GM18870 (cell line): ENCODE data around the gene MCC.

Experiments used
- ATAC-seq: cut with Tn5 transposase; IDR thresholded peaks from one replicate; pipeline ENCODE4 v1.9.1; 2021; ENCODE audit warnings: moderate library complexity; ENCODE audit not compliant: unreplicated experiment

The MCC gene

DNA sequence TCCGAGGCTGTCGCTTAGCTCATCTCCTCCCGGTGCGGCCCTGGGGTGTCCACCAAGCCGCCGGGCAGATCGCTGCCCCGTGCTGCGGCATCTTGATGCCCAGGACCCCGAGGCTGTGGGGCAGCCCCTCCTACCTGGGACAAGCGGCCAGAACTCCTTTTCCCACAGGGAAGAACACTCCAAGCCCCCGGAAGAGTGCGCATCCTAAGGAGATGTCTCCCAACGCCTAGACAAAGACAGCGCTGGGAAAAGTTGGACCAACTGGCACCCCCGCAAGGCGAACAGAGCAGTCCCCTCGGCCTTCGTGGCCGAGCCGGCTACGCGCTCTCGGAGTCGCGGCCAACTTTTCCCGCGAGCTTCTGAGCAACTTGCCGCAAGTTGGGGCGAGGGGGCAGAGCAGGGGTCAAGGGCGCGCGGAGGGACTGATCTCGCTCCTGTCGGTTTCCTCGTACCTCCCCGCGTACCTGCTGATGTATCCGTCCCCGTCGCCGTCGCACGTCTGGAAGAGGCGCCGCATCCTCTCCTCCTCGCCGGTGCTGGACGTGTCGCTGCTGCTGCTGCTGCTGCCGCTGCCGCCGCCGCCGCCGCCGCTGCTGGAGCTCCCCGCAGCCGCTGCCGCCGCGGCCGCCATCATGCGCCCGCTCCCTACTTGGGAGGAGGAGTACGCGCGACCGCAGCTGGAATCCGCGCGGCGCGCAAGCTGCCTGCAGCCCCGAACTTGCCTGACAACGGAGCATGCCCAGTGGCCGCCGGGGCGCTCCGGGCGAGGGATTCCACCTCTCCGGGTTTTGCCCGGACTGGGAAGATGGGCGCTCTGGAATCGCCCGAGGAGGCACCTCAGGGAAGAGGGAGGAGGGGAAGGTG is at the start of gene MCC:
TSS of gene MCC (minus strand) at position 673 of the 864 bp plus-strand sequence.
- ATAC-seq: no peak

DNA sequence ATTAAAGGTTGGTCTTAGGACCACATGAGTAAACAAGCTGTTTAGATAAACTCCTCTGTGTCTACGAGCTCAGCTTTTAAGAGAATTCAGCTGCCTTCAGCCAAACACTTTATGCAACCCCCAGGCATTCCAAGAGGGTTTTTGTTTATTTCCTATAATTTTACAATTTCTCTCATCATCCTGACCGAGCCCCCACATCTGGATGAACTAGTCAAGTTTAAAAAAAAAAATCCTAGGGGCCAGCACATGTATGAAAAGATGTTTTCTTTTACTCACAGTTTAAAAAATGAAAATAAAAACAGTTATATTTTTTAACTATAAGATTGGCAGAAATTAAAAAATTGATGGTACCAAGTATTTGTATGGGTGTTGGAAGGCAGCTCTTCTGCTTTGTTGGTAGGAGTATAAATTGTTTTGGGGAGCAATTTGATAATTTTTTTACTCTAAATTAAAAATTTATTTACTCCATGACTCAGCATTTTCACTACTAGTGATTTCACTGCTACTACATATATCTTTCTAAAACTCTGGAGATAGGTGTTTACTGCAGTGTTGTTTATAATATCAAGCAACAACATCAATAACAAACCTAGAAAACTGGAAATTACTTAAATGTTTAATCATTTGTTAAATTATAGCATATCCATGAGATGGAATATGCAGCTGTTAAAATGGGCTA is 43.4 kb upstream of the MCC start:
- no peak for ATAC-seq

DNA sequence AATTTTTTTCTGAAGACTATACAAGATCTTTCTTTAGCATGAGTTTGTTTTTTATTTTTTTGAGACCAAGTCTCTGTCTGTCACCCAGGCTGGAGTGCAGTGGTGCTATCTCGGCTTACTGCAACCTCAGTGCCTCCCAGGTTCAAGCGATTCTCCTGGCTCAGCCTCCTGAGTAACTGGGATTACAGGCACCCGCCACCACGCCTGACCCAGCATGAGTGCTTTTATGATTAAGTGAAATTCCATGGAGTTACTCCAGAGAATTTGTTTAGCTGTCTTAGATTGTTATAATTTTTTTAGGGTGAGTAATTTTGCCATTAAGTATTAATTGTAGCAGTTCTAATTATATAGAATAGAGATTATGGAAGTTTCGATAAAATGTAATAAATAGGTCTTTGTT is 39.5 kb upstream of the MCC start:
- no peak for ATAC-seq

DNA sequence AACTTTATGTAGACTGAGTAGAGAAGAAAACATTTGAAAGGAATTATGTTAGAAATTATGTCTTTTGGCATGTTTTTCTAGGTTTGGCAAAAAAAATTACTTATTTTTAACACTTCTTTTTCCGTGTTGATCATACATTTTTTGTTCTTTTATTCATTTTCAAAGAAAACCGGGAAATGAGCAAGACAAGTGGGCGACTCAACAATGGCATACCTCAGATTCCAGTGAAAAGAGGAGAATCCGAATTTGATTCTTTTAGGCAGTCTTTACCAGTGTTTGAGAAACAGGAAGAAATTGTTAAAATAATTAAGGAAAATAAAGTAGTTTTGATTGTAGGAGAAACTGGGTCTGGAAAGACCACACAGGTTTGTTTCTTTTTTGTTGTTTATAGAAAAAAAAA is 38.2 kb upstream of the MCC start:
- no peak for ATAC-seq

DNA sequence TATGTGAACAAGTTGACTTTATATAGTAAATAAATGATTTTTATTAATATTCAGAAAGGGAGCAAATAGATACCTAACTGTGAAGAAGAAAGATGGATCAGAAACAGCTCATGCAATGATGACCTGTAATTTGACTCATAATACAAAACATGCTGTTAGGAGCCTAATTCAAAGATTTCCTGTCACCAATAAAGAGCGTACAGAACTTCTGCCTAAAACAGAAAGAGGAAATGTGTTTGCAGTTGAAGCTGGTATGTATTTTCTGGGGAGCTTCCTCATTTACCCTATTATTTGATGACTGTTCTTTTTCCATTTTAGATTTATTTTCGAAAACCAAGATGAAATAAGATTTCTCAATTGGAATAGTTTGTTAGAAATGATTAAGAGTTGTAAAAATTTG is 36.7 kb upstream of the MCC start:
- peak; percentile 55 for ATAC-seq

DNA sequence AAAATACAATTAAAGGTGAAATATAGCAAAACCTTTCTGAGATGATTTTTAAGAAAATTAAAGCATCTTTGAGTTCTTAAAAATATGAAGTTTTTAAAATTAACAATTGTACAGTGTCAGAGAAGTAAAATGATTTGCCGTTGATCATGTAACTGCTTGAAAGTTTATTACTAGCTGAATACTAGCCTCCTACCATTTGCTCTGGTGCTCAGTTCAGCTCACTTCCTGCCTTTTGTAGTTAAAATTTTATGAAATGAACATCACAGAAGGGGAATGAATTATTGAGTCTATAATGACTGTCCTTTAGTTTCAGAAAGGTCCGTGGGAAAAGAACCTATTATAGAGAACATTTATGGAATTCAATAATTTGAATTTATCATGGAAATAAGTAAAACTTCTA is 34.9 kb upstream of the MCC start:
- no peak for ATAC-seq

DNA sequence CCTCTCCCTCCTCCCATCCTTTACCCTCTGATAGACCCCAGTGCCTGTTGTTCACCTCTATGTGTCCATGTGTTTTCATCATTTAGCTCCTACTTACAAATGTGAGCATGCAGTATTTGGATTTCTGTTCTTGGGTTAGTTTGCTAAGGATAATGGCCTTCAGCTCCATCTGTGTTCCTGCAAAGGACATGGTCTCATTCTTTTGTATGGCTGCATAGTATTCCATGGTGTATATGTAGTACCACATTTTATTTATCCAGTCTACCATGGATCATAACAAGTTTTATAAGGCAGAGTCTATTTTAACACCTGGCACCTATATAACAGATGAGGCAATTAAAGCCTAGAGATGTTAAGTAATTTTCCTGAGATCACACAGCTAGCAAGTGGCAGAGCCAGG is 32.6 kb upstream of the MCC start:
- no peak for ATAC-seq

DNA sequence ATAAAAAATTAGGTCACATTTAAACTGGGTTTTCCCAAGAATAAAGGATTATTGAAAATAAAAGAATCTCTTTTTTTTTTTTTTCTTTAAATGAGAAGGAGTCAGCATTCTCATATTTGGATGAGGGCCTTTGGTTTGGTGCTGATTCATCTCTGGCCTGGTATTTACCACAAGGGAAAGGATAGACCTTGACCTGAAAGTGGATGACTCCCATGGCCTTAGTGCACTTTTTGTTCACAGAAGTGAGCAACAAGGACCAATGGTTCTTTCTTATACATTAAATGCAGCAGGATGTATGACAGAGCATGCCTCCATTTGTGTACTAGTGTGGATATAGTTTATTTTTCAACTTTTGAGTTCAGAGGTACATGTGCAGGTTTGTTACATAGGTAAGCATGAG is 32.2 kb upstream of the MCC start:
- ATAC-seq: peak; percentile 87

DNA sequence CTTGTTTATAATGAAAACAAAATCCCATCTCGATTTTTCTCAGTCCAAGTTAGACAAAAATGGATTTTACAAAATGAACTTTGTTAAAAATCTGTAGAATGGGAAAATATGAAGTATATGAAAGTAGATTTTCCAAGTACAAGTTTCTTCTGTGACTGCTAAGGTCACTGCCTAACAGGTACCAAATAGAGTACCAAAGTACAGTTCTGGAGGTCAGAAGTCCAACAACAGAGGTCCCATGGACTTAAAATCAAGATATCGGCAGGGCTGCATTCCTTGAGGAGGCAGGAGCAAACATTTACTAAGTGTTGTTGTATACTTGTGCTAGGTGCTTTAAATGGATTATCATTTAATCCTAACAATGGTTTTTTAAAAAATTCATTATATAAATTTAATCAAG is 31.2 kb upstream of the MCC start:
- no peak for ATAC-seq

DNA sequence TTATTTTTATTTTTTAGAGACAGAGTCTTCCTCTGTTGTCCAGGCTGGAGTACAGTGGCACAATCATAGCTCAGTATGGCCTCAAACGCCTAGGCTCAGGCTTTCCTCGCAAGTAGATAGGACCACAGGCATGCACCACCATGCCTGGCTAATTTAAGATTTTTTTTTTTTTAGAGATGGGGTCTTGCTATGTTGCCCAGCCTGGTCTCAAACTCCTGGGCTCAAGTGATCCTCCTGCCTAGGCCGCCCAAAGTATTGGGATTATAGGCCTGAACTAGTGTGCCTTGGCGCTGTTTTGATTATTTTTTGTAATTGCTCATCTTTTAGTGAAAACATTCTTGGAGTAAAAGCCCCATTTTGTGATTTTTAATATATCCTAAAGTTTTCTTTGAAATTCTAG is 30.6 kb upstream of the MCC start:
- no peak for ATAC-seq

DNA sequence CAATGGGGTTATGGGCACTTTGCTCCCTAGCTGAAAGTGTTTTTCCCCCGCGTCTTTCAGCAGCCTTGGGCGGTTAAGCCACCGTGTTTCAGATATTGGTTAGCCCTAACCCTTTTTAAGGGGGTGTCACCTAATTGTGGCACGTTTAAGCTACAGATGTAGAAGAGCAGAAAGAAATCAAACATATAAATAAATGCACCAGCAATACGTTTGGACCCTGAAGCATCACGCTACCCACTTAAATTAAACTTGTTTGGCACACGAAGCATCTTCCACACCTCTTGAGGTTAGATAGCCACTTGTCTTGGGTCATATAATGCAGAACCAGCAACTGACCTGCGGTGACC is 26.0 kb upstream of the MCC start:
- ATAC-seq: no peak

DNA sequence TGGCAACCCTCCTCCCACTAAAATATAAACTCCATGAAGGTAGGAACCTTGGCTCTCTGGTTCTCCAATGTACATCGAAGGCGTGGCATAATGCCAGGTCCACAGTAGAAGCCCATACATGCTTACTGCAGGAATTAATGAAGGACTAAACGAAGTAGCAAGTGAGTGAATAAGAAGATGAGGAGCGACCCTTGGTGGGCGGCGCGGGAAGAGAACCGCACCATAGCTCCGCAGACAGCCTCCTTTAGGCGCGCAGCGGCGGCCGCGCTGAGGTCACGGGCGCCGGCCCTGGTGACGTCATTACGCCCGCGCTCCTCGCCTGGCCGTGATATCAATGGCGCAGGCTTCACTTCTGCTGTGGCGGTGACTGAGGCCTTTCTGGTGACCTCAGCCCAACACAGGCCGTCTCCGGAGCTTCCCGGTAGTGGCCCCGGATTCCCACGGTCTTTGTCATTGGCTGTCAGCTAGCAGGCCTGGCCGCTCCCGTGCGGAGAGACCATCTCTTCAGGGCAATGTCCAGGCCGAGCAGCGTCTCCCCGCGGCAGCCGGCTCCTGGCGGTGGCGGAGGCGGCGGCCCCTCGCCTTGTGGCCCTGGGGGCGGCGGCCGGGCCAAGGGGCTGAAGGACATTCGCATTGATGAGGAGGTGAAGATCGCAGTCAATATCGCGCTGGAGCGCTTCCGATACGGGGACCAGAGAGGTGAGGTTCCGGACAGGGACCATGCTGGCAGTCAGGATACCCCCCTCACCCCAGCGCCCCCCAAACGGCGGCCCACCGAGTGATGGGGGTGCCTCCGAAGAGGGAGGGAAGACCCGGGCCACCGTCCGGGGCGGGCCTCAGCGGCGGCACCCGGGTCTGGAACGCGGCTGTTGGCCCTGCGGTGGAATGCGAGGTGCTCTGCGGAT is 25.4 kb upstream of the MCC start, which contains the start of gene YTHDC2:
TSS of gene YTHDC2 (plus strand) at position 311 of the 905 bp plus-strand sequence. CDS start at position 513, 202 bp downstream.
- peak; percentile 93 for ATAC-seq

DNA sequence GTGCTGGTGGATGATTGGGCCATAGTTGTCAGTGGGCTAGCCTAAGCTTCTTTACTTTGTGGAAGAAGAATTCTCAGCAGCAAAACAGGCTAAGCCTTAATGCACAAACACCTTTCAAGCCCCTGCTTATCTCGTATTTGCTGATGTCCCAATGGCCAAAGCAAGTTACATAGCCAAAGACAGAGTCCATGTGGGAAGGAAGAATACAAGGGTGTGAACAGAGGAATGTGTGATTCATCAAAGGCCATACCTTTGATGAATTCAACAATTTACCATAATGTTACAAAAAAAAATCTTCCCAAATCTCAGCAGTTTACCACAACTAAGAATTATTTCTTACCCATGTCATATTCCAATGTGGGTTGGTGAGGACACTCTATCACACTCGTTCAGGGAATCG is 24.1 kb upstream of the MCC start:
- no peak for ATAC-seq

DNA sequence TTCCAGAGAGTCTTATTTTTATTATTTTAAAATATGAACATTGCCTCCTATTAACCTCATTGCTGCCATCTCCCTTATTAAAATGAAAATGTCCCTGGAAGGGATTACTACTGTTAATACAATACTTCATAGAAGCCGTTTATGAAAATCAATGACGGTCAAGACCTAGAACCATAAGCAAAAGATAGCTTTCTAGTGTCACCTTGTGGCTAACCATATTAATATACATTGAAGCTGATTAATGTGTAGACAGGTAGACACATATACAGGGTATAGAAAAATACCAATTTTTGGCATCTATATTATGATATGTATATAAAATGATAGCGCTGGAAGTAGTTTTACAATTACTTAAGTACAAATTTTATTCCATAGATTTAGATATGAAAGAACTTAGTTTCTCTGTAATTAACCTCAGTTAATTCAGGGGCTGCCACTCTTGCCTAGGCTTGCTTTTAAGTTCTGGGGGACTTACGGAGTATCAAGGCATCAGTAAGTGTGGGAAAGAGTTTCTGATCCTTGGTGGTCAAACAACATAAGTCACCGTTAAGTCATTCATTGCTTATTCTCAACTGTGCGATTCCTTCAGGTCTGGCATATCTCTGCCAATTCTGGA is 22.7 kb upstream of the MCC start:
- ATAC-seq: no peak

DNA sequence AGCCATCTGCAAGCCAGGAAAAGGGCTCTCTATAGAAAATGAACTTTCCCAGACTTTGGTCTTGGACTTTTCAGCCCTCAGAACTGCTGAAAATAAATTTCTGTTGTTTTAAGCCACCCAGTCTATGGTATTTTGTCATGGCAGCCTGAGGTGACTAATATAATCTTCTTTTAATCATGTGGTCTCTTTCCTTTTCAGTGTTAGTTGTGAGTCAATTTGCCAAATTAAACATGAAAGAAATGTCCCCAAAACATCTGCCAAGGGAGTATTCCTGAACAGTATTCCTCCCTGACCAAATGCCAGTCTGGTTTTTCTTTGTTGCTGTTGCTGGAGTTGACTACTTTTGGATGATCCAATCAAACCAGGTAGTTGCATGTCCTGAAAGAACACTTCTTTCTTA is 20.5 kb upstream of the MCC start:
- no peak for ATAC-seq

DNA sequence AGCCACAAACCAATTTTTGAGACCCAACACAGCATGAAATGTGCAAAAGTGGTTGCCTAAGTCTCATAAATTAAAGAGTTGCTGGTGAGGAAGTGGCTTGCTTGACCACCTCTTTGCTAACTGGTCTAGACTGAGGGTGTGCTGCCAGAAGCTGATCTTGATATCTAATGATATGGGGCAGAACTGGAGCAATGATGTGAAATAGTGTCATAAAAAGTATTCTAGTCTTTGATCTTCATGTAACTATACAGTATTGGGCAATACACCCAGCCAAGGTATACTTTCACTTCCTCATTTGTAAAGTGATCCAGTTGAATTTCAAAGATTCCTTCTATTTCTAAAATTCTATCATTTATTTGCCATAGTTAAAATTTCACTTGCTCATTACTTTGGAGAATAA is 19.3 kb upstream of the MCC start:
- no peak for ATAC-seq

DNA sequence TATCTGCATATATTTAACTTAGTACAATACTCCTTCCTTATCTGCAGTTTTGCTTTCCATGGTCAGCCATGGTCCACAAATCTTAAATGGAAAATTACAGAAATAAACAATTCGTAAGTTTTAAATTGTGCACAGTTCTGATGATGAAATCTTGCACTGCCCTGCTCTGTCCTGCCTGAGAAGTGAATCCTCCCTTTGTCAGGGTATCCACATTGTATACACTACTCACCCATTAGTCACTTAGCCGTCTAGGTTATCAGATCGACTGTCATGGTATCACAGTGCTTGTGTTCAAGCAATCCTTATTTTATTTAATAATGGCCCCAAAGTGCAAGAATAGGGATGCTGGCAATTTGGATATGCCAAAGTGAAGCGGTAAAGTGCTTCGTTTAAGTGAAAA is 16.9 kb upstream of the MCC start:
- no peak for ATAC-seq

DNA sequence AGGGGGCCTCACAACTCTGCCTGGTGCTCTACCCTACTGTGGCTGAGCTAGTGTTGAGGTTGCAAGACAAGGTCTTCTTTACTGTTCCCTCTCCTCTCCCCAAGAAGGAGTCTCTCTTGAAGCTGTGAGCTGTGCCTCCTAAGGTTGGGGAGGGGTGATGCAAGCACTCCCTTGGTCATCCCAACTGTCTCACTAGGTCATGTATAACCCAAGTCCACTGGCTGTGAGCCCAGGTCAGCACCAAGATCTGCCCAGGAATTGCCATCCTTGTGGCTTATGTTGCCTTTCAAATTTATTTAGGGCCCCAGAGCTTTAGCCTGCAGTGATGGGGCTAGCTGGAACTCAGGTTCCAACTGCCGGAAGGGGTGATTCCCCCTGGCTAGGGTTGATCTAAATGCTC is 14.9 kb upstream of the MCC start:
- ATAC-seq: no peak

DNA sequence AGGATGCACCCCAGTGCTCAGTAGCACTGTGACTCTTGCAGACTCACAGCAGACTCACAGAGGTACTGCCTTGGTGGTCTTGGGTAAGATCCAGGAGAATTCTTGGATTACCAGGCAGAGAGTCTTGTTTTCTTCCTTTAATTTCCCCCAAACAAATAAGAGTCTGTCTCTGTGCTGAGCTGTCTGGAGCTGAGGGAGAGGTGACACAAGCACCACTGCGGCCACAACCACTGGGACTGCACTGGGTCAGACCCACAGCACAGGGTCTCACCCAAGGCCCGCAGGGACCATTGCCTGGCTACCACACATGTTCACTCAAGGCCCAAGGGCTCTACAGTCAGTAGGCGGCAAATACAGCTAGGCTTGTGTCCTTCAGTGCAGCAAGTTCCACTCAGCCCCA is 13.8 kb upstream of the MCC start:
- no peak for ATAC-seq

DNA sequence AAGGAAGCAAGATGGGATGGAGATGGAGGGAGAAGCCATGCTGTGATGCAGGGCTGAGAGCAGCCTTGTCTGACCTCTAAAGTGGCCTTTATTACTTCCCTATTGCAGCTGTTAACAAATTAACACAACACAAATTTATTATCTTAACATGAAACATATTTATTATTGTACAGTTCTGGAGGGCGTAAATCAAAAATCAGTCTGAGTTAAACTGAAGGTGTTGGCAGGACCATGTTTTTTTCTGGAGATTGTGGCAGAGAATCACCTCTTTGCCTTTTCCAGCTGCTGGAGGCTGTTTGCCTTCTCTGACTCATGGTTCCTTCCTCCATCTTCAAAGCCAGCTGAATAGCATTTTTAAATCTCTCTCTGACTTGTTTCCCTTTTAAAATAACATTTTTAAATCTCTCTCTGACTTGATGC is 7.2 kb upstream of the MCC start:
- no peak for ATAC-seq

DNA sequence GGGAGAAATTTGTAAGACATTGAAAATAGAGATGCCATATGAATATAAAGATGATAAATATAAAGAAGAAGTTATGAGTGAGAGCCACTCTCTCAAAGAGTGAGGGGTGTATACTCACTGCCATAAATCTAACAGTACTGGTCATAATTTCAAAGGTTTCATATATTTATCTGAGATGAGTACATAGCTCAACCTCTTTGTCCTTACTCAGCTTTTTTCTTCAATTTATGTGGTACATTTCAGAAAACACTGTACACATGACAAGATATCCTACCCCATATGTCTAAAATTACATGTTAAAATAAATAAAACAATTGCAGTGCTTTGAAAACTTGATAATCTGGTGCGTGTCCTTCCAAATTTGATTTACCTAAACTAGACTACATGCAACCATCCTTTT is 5.2 kb upstream of the MCC start:
- no peak for ATAC-seq
